ENCODE measurements around the gene FUCA2.
A peak's percentile ranks its signal among the peaks of the same experiment; 100 is the strongest.
"Not testable (repeated sequence)": the region's sequence is repeated elsewhere in the genome, so short reads cannot be mapped to it uniquely, and the experiment has no call there.

The FUCA2 gene

DNA sequence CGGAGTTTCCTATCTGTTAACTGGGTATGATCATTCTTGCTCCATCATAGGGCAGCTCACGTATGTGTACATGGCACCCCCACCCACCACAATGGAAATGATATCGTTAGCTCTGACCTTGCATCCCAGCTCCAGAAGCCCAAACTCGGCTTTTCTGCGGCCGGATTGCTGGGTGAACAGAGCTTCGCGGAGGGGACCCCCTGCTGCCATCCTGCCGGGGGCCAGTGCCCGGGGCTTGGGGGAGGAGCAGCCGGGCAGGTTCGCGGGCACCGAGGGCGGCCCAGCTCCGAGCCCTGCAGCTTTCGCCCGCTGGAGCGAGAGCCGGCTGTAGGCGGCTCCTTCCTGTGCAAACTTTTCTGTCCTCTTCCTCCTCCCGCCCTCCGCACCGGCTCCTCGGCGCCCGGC, 24.9 kb upstream of the FUCA2 start:
- no peak for DNase-seq (ENCODE audit: low read depth)

DNA sequence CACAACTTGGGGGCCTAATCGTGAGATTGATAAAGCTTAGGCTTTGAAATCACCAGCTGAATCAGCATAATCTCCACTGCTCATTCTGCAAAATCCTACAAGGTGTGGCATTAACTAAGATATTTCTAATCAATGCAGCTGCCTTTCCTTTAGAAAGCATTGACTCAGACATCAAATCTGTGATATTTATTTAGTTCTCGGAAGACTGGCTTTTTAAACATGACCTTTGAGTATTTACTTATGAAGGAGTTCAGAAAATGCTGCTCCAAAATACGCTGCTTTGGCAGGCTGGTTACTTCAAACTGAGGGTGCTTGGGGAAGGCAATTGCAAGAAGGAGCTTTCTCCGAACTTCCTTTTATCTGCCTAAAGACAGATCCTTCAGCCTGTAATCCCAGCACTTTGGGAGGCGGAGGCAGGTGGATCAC, 23.7 kb upstream of the FUCA2 start:
- no peak for DNase-seq (ENCODE audit: low read depth)

DNA sequence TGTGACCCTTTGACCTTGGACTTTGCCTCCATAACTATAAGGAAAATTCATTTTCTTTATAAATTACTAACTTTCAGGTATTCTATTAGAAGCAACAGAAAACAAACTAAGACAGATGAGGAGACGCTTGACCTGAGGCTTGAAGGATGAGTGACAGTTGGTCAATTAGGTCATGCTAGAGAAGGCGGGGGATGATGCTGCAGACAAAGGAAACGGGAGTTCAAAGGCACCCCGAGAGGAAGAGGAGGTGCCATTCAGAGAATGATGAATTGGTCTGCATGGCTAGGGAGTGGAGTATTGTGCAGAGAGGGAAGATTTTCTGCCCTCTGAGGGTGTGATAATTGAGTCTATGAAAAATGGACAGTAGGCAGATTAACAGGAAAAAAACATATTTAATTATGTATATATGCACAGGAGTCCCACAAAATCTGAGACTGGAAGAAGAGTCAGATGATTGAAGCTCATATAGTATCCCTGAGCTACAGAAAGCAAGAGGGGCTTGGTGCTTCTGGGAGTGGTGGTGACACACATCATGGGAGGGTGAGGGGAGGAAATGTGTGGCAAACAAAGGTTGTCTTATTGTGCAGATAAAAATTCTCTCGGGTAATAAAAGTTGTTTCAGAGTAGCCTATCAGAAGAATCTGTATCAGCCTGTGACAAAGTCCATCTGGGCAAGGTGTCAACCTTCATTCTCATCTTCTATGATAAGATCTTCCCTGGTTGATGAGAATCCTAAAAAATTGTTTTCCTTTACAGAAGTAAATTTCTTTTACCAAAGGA, 20.4 kb upstream of the FUCA2 start:
- no peak for DNase-seq (ENCODE audit: low read depth)

DNA sequence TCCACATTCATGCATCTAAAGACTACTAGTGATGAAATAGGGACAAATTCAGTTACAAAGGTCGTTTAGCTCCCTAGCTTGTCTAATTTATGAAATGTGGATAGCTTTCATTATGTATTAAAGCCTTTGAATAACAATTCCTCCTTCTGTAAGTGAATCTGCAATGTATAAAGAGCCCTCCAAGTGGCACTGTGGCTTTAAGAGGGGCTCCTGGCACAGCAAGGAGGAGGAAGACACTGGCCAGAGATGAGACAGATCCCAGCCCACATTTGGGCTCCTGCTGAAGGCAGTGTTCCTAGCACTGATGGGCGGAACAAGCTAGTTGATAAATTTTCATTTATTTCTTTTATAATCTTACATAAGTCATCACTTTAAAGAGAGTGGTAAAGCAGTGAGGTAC, 17.6 kb upstream of the FUCA2 start:
- DNase-seq (ENCODE audit: low read depth): no peak

DNA sequence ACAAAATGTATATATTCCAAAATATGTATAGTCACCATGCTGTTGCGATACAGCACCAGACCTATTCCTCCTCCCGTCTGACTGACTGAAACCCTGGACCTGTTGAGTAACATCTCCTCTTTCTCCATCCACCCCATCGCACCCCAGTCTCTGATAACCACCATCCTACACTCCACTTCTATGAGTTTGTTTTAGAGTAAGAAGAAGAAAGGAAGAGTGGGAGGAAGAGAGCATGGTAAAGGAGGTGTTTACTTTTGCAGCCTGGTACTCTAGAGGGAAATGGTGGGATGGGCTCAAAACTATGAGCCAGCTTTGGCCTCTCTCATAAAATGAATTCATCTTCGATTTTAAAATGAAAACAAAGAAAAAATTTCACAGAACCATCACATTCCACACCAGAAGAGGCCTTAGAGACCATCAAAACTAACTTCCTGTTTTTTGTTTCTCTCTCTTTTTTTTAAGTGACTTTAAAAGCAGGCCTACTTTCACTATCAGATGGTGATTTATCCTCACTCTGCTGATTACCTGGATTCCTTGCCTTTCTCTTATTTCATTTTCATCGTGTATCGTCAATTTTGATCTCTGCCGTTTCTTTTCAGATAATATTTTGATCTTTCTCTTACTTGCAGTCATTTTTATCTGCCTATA, 16.8 kb upstream of the FUCA2 start:
- DNase-seq (ENCODE audit: low read depth): no peak

DNA sequence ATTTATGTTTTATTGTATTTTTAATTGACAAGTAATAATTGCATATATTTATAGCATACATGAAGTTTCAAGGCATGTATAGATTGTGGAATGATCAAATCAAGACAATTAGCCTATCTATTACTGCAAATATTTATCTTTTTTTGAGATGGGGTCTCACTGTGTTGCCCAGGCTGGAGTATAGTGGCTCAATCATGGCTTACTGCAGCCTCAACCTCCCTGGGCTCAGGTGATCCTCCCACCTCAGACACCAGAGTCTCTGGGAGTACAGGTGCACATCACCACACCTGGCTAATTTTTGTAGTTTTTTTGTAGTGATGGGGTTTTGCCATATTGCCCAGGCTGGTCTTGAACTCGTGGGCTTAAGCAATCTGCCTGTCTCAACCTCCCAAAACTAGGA, 16.2 kb upstream of the FUCA2 start:
- no peak for DNase-seq (ENCODE audit: low read depth)

DNA sequence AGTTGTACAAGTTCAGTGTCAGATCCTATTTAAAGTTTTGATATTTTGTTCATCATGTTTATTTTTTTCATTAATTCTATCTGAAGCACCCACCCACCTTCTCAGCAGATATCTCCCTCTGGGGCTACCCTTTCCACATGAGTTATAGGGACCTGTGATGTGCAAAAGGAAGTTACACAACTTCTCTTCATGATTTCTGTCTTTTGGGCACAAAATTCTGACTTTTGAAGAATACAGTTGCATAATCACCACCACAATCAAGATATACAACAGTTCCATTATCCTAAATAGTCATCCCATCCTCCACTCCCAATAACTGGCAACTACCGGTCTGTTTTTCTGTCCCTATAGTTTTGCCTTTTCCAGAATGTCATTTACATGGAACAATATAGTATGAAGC, 13.8 kb upstream of the FUCA2 start:
- no peak for DNase-seq (ENCODE audit: low read depth)

DNA sequence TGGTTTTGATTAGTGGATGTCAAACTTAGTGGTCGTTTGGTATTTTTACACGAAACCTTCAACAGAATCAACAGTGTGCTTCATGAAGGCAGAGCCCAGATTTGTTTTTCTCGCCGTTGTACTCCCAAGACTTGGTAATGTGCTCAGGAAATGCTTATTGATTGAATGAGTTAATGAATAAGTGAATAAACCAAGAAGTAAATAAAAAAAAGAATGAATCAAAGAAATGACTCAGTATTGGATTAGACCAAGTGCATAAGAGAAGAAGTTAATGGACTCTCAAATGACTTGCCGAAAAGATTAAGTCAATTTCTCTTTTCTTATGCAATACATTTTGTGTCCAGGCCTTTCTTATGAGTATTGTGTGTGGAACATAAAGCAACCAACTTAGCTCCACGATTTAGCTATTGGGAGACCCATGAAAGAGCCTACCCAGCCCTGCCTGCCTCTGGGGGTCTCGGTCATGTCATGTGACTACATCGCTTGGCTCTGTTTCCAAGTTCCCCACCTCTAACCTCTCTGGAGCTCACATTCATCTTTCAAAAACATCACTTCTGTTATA, 10.6 kb upstream of the FUCA2 start:
- no peak for DNase-seq (ENCODE audit: low read depth)

DNA sequence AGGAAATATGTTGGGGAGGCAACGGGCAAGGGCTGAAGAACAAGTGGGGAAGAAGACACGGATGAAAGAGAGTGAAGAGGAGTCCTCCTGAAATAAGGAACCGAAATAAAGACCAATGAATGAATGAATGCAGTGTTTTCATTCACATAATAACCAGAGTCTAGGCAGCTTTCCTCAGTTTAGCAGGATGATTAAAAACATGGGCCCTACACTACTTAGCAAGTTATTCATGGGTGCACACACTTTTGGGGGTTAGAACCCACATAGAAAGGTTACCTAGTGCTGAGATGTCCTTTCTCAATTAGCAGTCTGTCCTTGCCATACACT, 5.9 kb upstream of the FUCA2 start:
- no peak for DNase-seq (ENCODE audit: low read depth)

DNA sequence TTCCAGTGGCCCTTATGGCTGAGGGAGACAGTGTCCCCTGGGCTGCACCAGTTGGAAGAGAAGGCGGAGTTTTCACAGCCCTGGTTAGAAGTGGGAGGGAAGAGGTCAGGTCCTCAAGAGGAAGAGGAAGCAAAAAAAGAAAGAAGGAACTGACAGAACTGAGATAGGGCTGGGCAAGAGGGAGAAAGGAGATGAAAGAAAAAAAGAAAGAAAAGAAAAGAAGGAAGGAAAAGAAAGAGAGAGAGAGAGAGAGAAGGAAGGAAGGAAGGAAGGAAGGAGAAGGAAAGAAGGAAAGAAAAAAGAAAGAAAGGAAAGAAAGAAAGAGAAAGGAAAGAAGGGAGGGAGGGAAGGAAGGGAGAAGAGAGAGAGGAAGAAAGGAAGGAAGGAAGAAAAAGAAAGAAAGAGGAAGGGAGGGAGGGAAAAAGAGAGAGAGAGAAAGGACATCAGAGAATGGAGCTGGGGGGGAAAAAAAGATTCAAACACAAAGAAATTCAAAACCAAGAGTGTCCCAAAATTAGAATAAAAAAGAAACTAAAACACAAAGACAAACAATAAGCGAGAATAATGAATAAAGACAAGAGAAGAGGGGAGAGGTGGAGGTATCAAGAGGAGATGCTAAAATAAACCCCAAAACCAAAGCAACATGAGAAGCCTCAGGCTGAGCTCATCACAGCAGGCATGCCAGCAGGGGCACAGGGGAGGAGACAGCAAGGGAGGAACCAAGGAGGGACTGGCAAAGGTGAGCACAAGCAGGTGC, 5.3 kb upstream of the FUCA2 start:
- no peak for DNase-seq (ENCODE audit: low read depth)

DNA sequence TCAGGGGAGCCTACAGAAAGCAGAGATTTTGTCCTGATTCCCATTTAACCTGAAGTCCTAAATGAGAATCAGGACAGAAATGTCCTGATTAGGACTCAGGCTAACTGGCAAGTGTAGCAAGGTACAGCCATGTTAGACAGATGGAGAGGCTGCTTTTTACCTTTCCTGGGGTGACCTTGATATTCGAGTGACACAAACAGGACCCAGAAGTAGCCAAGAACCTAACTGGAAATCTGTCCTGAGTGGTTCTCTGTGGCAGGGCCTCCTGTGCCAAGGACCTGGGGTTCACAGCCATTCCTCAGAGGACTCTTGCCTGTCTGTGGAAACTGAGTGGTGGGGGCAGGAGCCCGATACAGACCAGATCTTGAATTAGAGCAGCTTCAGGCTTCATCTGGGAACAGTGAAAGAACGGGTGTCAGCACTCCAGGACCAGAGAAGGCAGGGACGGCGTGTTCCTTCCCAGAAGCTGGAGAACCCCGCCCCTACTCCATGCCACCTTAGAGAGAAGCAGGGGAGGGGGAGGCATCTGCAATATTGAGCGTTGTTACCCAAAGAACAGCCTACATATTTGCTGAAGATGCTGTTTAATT, 4.3 kb upstream of the FUCA2 start:
- DNase-seq (ENCODE audit: low read depth): no peak

DNA sequence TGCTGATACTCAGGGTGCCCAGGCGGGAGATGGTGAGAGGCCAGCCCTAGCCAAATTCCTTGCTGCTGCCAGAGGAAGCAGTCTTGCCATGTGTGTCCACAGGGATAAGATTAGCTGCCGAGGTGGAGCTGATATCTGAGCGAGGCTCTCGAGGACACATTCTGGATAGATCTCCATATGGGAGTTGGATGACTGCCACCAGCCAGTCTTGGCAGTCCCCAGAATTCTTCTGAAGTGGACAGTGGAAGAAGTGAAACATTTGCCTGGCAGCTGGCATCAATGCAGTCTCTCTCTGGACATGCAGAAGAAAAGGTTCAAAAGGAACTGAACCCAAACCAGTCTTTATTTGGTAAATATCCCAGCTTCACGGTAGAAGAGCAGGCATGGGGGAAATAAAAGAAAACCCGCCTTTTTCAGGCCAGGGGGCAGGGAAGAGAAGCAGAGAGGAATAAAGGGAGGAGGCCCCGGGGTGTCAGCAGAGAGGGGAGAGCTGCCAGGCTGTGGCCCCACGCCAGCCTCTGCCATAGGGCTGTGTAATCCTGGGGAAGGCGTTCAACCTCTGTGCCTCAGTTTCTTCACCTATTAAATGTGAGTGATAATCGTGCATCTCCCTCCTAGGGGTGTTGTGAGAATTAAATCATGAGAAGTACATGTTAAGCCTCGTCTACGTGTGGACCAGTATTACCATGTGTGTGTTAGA, 3.7 kb upstream of the FUCA2 start:
- DNase-seq (ENCODE audit: low read depth): no peak

DNA sequence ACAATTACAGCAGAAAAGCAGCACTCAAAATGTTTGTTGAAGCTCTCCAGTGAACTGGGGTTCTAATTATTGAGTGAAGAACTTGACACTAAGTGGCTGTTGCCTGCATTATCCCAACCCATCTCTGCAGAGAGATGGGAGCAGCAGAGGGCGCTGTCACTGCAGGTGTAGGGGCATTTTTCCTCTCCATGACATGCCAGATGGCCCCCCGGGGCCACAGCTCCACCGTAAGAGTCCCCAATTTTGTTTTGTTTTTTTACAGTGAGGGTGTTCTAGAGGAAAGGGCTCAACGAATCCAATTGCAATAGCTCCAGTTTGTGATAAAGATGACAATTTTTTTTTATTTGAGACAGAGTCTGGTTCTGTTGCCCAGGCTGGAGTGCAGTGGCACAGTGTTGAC, 1.9 kb upstream of the FUCA2 start:
- DNase-seq (ENCODE audit: low read depth): peak; percentile 13

DNA sequence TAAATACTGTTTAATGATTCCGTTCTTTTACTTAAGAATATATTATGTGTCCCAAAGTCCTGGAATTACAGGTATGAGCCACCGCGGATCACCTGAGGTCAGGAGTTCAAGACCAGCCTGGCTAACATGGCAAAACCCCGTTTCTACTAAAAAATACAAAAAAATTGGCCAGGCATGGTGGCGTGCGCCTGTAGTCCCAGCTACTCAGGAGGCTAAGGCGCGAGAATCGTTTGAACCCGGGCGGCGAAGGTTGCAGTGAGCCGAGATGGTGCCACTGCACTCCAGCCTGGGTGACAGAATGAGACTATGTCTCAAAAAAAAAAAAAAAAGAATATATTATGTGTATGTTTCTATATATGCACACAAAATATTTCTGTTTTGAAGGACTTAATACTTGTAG, 1.2 kb downstream of the FUCA2 start:
- DNase-seq (ENCODE audit: low read depth): not testable (repeated sequence)

DNA sequence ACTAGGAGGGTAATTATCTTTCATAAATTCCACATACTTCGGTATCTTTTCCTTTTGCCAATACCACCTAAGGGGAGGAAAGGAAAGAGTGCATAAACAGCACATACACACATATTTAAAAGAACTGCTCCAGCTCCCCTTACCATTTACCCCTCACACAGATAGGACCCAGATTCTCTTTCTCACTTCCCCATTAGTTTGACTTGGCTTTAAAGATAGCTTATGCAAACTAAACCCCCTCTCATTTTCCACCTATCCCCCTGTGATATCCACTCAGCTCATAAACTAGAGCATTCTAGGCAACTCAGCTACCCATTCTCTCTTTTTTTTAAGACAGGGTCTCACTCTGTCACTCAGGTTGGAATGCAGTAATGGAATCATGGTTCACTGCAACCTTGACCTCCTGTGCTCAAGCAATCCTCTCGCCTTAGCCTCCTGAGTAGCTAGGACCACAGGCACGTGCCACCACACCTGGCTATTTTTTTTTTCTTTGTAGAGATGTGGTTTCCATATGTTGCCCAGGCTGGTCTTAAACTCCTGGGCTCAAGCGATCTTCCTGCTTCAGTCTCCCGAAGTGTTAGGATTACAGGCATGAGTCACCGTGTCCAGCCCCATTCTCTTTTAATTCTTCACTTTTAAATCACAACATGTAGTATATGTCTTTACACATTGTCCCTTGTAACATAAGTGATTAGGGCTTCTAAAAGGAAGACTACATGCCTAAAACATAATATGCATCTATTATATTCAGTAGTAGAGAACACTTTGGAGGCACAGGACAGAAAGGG, 4.0 kb downstream of the FUCA2 start:
- DNase-seq (ENCODE audit: low read depth): no peak

DNA sequence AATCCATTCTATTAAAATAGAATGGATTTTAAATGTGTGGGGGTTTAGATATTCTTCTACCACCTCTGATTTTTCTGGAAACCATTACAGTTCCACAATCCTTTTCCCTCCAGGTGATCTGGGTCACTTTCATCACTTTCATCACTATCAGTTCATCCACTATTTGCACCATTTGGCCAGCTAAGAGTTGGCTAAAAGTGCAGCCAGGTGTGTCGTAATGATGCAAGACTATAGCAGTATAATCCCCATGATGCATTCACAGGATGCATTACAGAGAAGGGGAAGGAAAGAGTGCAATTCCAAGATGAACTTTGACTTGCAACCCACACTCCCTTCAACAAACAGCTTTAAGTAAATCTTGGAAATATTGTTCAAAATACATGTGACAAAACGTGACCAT, 4.9 kb downstream of the FUCA2 start:
- no peak for DNase-seq (ENCODE audit: low read depth)

DNA sequence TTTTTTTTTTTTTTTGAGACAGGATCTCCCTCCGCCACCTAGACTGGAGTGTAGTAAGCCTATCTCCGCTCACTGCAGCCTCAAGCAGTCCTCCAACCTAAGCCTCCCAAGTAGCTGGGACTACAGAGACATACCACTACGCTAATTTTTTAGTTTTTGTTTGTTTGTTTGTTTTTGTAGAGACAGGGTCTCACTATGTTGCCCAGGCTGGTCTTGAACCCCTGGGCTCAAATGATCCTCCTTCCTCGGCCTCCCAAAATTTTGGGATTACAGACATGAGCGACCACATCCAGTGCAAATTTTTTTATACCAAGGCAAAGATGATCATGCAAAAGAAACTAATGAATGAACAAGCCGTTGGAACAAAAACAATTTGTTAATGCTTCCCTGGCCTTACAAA, 5.3 kb downstream of the FUCA2 start:
- DNase-seq (ENCODE audit: low read depth): no peak

DNA sequence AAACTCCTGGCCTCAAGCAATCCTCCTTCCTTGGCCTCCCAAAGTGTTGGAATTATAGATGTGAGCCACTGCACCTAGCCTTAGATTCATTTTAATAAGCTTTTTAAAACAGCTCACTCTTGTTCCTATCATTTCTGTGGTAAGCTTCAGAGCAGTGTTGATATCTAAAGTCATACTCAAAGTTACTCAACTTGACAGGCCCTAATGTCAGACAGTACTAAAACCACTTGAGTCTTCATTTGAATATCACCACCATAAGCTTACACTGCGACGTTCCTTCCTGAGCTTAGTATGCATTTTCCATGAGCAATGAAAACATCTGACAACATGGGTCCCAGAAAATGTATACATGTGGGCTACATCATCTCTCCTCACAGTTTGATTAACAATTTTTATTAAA, 6.0 kb downstream of the FUCA2 start:
- no peak for DNase-seq (ENCODE audit: low read depth)

DNA sequence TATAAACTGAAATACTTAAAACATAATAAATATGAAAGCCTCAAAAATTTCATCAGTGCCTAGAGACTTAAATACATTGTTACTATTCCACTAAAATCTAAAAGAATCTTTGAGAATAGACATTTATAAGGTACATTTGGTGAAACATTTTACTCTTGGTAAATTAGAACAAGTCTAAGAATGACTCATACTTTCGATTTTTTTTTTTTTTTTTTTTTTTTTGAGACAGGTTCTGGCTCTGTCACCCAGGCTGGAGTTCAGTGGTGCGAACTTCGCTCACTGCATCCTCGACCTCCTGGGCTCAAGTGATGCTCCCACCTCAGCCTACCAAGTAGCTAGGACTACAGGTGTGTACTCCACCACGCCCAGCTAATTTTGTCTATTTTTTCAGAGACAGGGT, 6.4 kb downstream of the FUCA2 start:
- no peak for DNase-seq (ENCODE audit: low read depth)

DNA sequence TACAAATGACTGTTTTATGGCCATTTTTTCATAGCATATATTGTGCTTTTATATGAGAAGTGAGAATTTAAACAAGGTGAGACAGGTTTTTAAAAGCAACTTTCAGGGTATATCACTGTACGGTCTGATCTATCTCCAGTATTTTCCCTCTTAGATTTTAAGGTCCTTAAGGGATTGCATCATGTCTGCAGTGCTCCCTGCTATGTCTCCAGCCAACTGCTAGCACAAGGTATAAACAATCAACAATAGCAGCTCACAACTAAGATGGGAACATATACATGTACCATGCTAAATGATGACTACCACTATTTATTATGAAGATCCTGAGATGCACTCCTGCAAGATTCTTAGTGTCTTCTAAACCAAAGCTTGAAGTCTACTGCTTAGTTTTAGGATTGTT, 7.2 kb downstream of the FUCA2 start:
- DNase-seq (ENCODE audit: low read depth): no peak

DNA sequence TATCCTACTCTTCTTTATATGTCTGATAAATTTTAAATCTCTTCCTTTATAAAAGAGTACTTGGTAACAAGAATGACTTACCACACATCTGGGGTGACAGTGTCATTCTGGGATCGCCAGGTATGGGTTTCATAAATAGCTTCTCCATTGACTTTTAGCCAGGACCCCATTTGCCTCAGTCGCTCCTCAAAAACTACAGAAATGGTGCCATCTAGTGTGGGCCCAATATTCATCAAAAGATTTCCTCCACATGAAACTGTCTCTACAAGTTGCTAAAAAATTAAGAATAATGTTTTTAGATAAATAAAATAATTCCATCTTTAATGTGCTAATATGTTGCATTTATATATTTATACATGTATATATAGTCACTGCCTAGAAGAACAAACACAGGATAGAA, 9.7 kb downstream of the FUCA2 start:
- DNase-seq (ENCODE audit: low read depth): no peak

All from stimulated activated CD8-positive, alpha-beta memory T cell treated with anti-CD3 and anti-CD28 coated beads, Interleukin-15, amount 100 ng/mL, for 1 hour (primary cell).